Stimulated activated naive B cell treated with anti-CD40 and anti-IgM and Interleukin-4, amounts not matched to agents 10 μg/mL and 1 μg/mL and 100 μg/mL, for 72 hours (primary cell): ENCODE measurements around the gene NBAS.
"Not testable (repeated sequence)": the region's sequence is repeated elsewhere in the genome, so short reads cannot be mapped to it uniquely, and the experiment has no call there.

ENCODE experiments used
- ATAC-seq, 2 donors: fragments of 150-1000 bp; cut with Tn5 transposase; replicated peaks; 2 replicates each; pipeline ENCODE4 v1.10.0; 2021; ENCODE audit warnings: moderate library complexity in 1 of 2
- DNase-seq: peaks from one replicate; pipeline ENCODE4 v3.0.0; 2021
- H3K27ac Mint-ChIP-seq: one replicate; pipeline ENCODE4 v1.8.0; 2022; ENCODE audit warnings: mild to moderate bottlenecking, mixed read lengths
- H3K27me3 Mint-ChIP-seq, 2 donors: one replicate each; pipeline ENCODE4 v1.8.0; 2022; ENCODE audit warnings: mixed read lengths in 2 of 2
- H3K36me3 Mint-ChIP-seq, 2 donors: one replicate each; pipeline ENCODE4 v1.8.0; 2022; ENCODE audit warnings: mixed read lengths in 2 of 2, mild to moderate bottlenecking in 1 of 2
- H3K4me1 Mint-ChIP-seq, 2 donors: one replicate each; pipeline ENCODE4 v1.8.0; 2022; ENCODE audit warnings: mixed read lengths in 2 of 2, mild to moderate bottlenecking in 1 of 2
- H3K4me3 Mint-ChIP-seq, 2 donors: one replicate each; pipeline ENCODE4 v1.8.0; 2022; ENCODE audit warnings: mild to moderate bottlenecking in 2 of 2, mixed read lengths in 2 of 2, moderate library complexity in 1 of 2
- H3K9me3 Mint-ChIP-seq, 2 donors: one replicate each; pipeline ENCODE4 v1.8.0; 2022; ENCODE audit warnings: mixed read lengths in 2 of 2, mild to moderate bottlenecking in 1 of 2

The NBAS gene

DNA sequence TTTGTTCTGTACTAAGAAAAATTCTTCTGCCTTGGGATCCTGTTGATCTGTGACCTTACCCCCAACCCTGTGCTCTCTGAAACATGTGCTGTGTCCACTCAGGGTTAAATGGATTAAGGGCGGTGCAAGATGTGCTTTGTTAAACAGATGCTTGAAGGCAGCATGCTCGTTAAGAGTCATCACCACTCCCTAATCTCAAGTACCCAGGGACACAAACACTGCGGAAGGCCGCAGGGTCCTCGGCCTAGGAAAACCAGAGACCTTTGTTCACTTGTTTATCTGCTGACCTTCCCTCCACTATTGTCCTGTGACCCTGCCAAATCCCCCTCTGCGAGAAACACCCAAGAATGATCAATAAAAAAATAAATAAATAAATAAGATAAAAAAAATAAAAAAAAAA lies 18.9 kb downstream of the NBAS start:
- ATAC-seq, H3K9me3 Mint-ChIP-seq, DNase-seq, H3K27me3 Mint-ChIP-seq, H3K4me3 Mint-ChIP-seq, H3K27ac Mint-ChIP-seq: not testable (repeated sequence)
- peaks cover 14 to 20% of the 10 kb centered on the region in 2 donors for H3K4me1 Mint-ChIP-seq
- H3K36me3 Mint-ChIP-seq: peaks cover 14 to 29% of the 10 kb centered on the region in 2 donors

DNA sequence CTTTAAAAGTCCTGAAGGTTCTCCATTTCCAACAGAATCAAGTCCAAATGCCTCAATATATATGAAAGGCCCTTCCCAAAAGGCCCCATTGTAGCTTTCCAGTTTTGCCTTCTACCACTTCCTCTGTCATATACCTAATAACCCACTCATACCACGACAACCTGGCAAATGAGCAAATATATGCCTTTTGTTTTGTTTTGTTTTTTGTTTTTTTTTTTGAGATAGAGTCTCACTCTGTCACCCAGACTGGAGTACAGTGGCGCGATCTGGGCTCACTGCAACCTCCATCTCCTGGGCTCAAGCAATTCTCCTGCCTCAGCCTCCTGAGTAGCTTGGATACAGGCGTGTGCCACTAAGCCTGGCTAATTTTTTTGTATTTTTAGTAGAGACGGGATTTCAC lies 20.6 kb downstream of the NBAS start:
- H3K4me3 Mint-ChIP-seq, H3K9me3 Mint-ChIP-seq, DNase-seq, ATAC-seq, H3K27ac Mint-ChIP-seq, H3K27me3 Mint-ChIP-seq: not testable (repeated sequence)
- H3K4me1 Mint-ChIP-seq: peaks cover 14 to 20% of the 10 kb centered on the region in 2 donors
- H3K36me3 Mint-ChIP-seq: peaks cover 11 to 28% of the 10 kb centered on the region in 2 donors

DNA sequence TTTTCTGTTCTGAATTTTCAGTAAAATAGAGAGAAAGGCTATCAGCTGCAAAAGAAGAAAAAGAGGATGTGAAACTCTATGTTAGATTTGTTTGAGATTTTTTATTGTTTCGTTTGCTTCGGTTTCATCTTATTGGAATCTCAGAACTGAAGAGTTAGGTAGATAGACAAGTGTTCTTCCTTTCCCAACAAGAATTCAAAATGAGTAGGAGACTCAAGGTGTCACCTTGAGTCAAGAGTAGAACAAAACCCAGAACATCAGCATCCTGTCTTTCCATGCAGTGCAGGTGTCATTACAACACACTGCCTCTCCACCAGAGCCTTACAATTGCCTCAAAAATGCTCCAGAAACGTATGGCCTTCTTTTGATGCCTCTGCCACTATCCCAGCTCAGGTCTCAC lies 21.1 kb downstream of the NBAS start:
- peaks cover 14 to 20% of the 10 kb centered on the region in 2 donors for H3K4me1 Mint-ChIP-seq
- peaks cover 11 to 28% of the 10 kb centered on the region in 2 donors for H3K36me3 Mint-ChIP-seq
- H3K27ac Mint-ChIP-seq: no peak overlapping the region
- no peaks in the 10 kb centered on the region for H3K9me3 Mint-ChIP-seq
- H3K27me3 Mint-ChIP-seq: no peaks in the 10 kb centered on the region
- DNase-seq (no peak), ATAC-seq (peak; percentile 45 to 52)
- H3K4me3 Mint-ChIP-seq: no peak overlapping the region

DNA sequence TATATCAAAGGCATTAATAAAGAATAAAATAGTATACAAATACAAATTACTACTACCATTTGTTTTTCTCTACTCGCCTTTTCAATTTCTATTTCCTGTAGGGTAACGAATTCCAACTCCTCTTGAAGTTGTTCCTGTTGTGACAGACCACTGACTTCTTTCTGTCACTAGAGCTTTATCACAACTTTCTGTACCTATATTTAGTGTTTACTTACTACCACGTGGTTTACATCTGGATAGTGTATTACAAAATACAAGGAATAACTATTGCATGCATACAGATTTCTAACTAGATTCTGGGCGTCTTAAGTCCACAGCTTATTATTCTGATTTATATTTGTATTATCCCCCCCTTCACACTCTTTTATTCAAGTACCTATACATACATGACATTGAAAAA lies 22.3 kb downstream of the NBAS start:
- ATAC-seq (no peak), DNase-seq (no peak)
- H3K4me1 Mint-ChIP-seq: peaks cover 14 to 20% of the 10 kb centered on the region in 2 donors
- no peak overlapping the region for H3K27ac Mint-ChIP-seq
- no peaks in the 10 kb centered on the region for H3K9me3 Mint-ChIP-seq
- H3K36me3 Mint-ChIP-seq: peaks cover 13 to 24% of the 10 kb centered on the region in 2 donors
- H3K27me3 Mint-ChIP-seq: no peaks in the 10 kb centered on the region
- no peak overlapping the region for H3K4me3 Mint-ChIP-seq

DNA sequence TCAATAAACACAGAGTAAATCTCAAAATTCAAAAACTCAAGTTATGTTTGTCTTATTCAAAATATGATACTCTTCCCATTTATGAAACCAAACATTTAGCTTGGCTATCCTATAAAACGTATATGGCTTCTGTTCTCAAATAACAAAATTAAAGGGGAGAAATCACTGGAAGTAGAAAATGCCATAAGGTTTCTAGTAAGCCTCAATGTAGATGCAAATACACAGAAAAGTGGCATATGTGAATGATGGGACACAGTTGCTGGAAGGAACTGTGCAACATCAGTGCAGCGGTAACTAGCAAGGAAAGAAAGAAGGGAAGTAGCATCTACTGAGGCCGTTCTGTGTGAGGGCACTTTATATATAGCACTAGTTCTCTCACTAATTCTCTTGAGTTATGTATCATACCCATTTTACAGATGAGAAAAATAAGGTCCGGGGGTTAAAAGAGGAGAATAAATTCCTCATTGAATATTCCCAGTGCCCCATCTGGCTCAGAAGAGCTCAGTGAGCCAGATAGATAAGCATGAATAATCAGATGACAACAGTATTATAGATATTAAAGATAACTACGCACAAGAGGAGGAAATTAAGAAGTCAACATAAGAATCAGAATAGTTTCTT lies 27.2 kb downstream of the NBAS start:
- Mint-ChIP-seq H3K4me1 (no peaks in the 10 kb centered on the region), H3K9me3 (no peaks in the 10 kb centered on the region), H3K4me3 (no peak overlapping the region), H3K27ac (no peak overlapping the region), H3K36me3 (peaks cover 19 to 46% of the 10 kb centered on the region in 2 donors), H3K27me3 (no peaks in the 10 kb centered on the region)
- ATAC-seq: no peak
- no peak for DNase-seq

DNA sequence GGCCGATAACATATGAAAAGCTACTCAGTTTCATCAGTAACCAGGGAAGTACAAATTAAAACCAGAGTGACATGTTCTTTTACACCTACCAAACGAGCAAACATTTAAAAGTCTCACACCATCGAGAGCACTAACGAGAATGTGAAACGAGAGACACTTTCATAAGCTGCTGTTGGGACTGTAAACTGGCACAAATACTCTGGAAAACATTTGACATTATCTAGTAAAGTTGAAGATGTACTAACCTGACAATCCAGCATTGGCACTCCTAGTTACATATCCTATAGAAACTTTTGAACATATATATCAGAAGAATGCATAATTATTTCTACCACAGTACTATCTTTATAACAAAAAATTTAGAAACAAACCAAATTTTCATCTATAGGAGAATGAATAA lies 28.1 kb downstream of the NBAS start:
- Mint-ChIP-seq H3K4me1 (no peaks in the 10 kb centered on the region), H3K36me3 (peaks cover 18 to 47% of the 10 kb centered on the region in 2 donors), H3K27me3 (no peaks in the 10 kb centered on the region), H3K27ac (no peak overlapping the region), H3K9me3 (no peaks in the 10 kb centered on the region), H3K4me3 (no peak overlapping the region)
- no peak for DNase-seq
- ATAC-seq: no peak

DNA sequence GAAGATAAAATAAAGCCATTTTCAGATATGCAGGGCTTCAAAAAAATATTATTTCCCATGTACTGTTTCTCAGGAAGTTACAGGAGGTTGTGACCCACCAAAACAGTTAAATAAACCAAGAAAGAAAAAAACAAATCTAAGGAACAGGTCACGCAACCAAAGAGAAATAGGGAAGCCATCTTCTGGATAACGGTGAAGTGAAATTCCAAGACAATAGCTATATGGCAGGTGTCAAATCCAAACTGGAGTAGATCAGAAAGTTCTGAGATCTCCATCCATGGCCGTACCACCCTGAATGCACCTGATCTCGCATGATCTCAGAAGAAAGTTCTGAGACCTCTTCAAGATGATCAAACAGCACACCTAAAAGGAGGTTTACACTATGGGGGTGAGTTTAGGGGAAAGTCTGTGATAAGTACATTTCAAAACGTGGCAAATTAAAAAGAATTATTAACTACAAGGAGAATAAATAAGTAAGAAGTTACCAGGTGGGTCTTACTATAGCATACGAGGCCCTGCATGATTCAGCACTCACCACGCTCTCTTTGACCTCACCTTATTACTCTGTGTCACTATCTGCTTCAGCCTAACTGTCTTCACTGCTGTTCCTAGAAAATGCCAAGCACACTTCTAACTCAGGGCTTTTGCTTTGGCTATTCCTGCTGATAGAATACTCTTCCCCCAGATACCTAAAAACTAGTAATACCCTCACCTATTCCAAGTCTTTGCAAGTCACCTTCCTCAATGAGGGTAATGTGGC lies 29.9 kb downstream of the NBAS start:
- Mint-ChIP-seq H3K36me3 (peaks cover 31 to 59% of the 10 kb centered on the region in 2 donors), H3K4me3 (no peak overlapping the region), H3K27me3 (no peaks in the 10 kb centered on the region), H3K4me1 (no peaks in the 10 kb centered on the region), H3K27ac (no peak overlapping the region), H3K9me3 (no peaks in the 10 kb centered on the region)
- DNase-seq (no peak), ATAC-seq (no peak)

DNA sequence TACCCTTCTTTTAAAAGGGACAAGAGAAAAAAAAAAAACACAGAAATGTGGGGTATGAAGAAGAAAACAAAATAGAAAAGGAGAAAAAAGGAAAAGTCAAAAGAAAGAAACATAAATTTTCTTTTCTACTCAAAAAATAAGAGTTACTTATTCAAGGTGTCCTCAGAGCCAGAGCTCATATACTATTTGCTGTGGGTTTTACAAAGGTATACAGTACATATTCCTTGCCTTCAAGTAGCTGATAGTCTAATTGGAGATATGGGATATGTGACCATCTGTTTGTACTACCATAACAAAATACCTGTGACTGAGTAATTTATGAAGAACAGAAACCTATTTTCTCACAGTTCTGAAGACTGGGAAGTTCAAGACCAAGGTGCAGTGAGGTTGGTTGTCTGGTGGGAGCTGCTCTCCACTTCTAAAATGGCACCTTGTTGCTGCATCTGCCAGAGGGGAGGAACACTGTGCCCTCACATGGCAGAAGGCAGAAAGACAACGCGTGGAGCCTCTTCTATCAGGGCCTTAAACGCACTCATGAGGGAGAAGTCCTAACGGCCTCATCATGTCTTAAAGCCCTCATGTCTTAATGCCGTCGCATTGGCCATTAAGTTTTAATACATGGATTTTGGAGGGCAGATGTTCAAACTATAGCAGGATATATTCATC lies 33.9 kb downstream of the NBAS start:
- Mint-ChIP-seq H3K4me1 (no peaks in the 10 kb centered on the region), H3K27me3 (no peaks in the 10 kb centered on the region), H3K4me3 (no peak overlapping the region), H3K36me3 (peaks cover 44 to 66% of the 10 kb centered on the region in 2 donors), H3K9me3 (no peaks in the 10 kb centered on the region), H3K27ac (no peak overlapping the region)
- DNase-seq (no peak), ATAC-seq (no peak)

DNA sequence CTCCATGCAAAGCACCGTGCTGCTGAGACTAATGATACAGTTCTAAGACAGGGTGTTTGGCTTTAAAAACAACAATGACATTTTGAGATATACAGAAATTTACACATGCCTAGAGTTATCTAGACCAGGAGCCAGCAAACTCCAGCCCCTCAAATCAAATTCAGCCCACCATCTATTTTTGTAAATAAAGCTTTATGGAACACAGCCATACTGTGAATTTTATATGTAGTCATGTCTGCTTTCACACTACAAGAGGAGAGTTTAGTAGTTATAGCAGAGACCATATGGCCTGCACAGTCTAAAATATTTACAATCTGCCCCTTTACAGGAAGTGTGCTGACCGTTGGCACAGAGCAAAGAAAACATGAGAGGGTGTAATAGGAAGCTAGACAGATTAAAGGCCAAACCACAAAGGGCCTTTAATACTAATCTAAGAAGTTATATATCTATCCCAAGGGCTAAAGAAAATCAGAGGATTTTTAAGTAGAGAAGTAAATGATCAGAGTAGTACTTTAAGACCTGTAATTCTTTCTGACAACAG lies 39.4 kb downstream of the NBAS start:
- no peaks in the 10 kb centered on the region for H3K4me1 Mint-ChIP-seq

DNA sequence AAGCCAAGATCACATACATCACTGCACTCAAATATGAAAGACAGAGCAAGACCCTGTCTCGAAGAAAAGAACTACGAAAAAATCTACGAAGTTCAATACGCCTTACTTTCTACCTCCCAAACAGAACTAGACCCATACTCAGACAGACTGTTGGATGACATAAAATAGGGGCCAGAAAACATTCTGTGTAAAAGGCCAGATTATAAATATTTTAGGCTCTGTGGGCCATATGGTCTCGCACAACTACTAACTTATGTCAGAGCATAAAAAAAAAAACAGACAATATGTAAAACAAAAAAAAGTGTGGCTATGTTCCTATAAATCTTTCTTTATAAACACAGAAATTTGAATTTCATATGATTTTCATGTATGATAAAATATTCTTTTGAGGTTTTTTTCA lies 40.8 kb downstream of the NBAS start:
- H3K4me1 Mint-ChIP-seq: no peaks in the 10 kb centered on the region
- peaks cover 27 to 51% of the 10 kb centered on the region in 2 donors for H3K36me3 Mint-ChIP-seq
- DNase-seq (no peak), ATAC-seq (no peak)
- H3K9me3 Mint-ChIP-seq: no peaks in the 10 kb centered on the region
- no peak overlapping the region for H3K27ac Mint-ChIP-seq
- H3K4me3 Mint-ChIP-seq: no peak overlapping the region
- H3K27me3 Mint-ChIP-seq: no peaks in the 10 kb centered on the region

More for the DNA sequence above, 39.4 kb downstream of the NBAS start:
- Mint-ChIP-seq H3K36me3 (peaks cover 29 to 53% of the 10 kb centered on the region in 2 donors), H3K27me3 (no peaks in the 10 kb centered on the region), H3K9me3 (no peaks in the 10 kb centered on the region), H3K27ac (no peak overlapping the region), H3K4me3 (no peak overlapping the region)
- DNase-seq (no peak), ATAC-seq (no peak)

DNA sequence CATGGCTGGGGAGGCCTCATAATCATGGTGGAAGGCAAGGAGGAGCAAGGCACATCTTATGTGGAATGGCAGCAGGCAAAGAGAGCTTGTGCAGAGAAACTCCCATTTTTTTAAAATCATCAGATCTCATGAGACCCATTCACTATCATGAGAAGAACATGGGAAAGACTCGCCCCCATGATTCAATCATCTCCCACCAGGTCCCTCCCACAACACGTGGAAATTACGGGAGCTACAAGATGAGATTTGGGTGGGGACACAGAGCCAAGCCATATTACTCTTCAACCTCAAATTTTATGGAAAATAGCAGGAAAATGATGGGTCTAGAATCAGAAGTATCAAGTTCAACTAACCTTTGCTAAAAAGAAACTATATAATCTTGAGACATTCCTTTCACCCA lies 42.4 kb downstream of the NBAS start:
- Mint-ChIP-seq H3K36me3 (peaks cover 19 to 45% of the 10 kb centered on the region in 2 donors), H3K27ac (peak overlapping the region; percentile 25)
- not testable (repeated sequence) for H3K4me1 Mint-ChIP-seq, H3K4me3 Mint-ChIP-seq, DNase-seq, H3K27me3 Mint-ChIP-seq, ATAC-seq, H3K9me3 Mint-ChIP-seq

DNA sequence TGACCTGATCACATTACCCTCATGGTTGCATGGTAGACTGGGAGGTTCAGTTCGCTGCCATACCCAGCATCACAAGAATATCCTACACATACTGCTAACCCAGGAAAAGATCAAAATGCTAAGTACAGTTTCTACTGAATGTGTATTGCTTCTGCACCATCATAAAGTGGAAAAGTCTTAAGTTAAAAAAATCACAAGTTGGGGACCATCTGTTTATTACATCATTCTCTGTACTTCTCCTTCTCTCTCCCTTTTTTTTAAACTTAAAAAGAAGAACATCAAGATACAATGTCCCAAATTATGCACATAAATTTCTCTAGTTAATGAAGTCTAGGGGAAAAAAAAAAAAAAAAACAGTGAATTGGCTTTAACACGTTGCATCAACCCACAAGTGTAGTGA lies 43.3 kb downstream of the NBAS start:
- Mint-ChIP-seq H3K9me3 (no peaks in the 10 kb centered on the region), H3K4me1 (no peaks in the 10 kb centered on the region), H3K27ac (no peak overlapping the region), H3K4me3 (no peak overlapping the region), H3K36me3 (peaks cover 24 to 48% of the 10 kb centered on the region in 2 donors), H3K27me3 (no peaks in the 10 kb centered on the region)
- no peak for ATAC-seq
- no peak for DNase-seq

DNA sequence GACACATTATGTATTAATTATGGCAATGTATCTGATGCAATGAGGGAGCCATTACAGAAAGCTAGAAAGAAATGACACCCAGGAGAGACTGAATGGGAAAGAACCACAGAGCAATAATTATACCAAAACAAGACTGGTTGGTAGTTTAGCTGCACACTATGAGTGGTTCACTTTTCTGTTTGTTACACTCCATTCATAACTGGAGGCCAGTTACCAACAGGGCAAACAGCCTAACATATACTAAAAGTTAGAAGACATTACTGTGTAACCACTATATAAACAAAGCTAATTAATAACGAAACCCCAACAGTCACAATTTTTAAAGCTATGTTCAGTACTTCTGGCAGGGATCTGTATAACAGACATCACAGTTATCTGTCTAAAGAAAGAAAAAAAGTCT lies 49.4 kb downstream of the NBAS start:
- Mint-ChIP-seq H3K36me3 (peaks cover 41 to 60% of the 10 kb centered on the region in 2 donors), H3K27me3 (no peaks in the 10 kb centered on the region), H3K4me3 (no peak overlapping the region), H3K9me3 (no peaks in the 10 kb centered on the region), H3K4me1 (no peaks in the 10 kb centered on the region), H3K27ac (no peak overlapping the region)
- ATAC-seq: no peak
- DNase-seq: no peak

DNA sequence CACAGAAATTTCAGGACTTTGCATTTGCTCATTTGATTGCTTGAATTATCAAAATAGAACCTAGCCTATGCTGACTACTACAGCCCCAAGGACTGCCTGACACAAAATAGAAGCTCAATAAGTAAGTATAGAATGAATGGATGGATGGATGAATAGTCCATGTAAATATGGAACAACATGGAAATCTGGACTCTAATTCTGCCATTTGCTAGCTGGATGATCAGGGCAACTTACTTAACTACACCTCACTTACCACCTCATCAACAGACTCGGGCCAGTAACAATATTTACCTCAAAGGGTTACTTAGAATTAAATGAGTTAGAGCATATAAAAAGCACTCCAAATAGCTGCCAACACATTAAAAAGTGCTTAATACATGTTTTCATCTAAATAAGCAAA lies 50.6 kb downstream of the NBAS start:
- Mint-ChIP-seq H3K36me3 (peaks cover 43 to 58% of the 10 kb centered on the region in 2 donors), H3K27ac (no peak overlapping the region), H3K27me3 (no peaks in the 10 kb centered on the region), H3K9me3 (no peaks in the 10 kb centered on the region), H3K4me1 (no peaks in the 10 kb centered on the region), H3K4me3 (no peak overlapping the region)
- ATAC-seq: no peak
- no peak for DNase-seq
